Activated T-cell treated with anti-CD3 and anti-CD28 coated beads, Interleukin-2, amount 50 U/mL, for 72 hours (primary cell): ENCODE measurements around the gene DENND1B. TPM values are rescaled to one million over a fixed set of nuclear protein-coding genes. Genes with fewer than 3 reads are reported as not detected.
A peak's percentile ranks its signal among the peaks of the same experiment; 100 is the strongest.

Experiments used
- ATAC-seq, 2 donors: fragments of 150-1000 bp; cut with Tn5 transposase; replicated peaks in 1 of 2; 2 replicates each; pipeline ENCODE4 v1.10.0; 2021; ENCODE audit warnings: moderate library complexity in 2 of 2, mild to moderate bottlenecking in 1 of 2
- DNase-seq, 2 donors: peaks; one replicate each; pipeline ENCODE4 v3.0.0; 2021 to 2022; ENCODE audit warnings: mixed read lengths in 1 of 2
- H3K27ac Mint-ChIP-seq: one replicate; pipeline ENCODE4 v1.8.0; 2022; ENCODE audit warnings: mild to moderate bottlenecking, moderate library complexity, mixed read lengths
- H3K27me3 Mint-ChIP-seq: one replicate; pipeline ENCODE4 v1.8.0; 2022; ENCODE audit warnings: low read depth, mixed read lengths
- H3K36me3 Mint-ChIP-seq, 2 donors: one replicate each; pipeline ENCODE4 v1.8.0; 2022; ENCODE audit warnings: mixed read lengths in 2 of 2, mild to moderate bottlenecking in 1 of 2; ENCODE audit not compliant: insufficient read depth in 2 of 2
- H3K4me1 Mint-ChIP-seq: one replicate; pipeline ENCODE4 v1.8.0; 2022; ENCODE audit warnings: low read depth, mixed read lengths
- H3K4me3 Mint-ChIP-seq, 2 donors: one replicate each; pipeline ENCODE4 v1.8.0; 2022; ENCODE audit warnings: mild to moderate bottlenecking in 2 of 2, mixed read lengths in 2 of 2, moderate library complexity in 2 of 2
- H3K9me3 Mint-ChIP-seq, 2 donors: one replicate each; pipeline ENCODE4 v1.8.0; 2022; ENCODE audit warnings: mixed read lengths in 2 of 2
- total RNA-seq, 2 donors: library from RNA; stranded (reverse); gene quantifications; one replicate each; pipeline ENCODE4 v1.2.3, GENCODE V29; 2022

Gene DENND1B
- total RNA-seq, 2 donors from 2014 or later, result 17.7 to 19.9 TPM

- peaks cover 11 to 30% of the 10 kb centered on the region in 2 donors for H3K36me3 Mint-ChIP-seq
- H3K27me3 Mint-ChIP-seq, result peaks cover 6% of the 10 kb centered on the region
- H3K4me1 Mint-ChIP-seq, result no peaks in the 10 kb centered on the region
- no peak overlapping the region for H3K27ac Mint-ChIP-seq
- DNase-seq (no peak), ATAC-seq (no peak)
- no peak overlapping the region for H3K4me3 Mint-ChIP-seq
- peaks cover 18 to 19% of the 10 kb centered on the region in 2 donors for H3K9me3 Mint-ChIP-seq
Observed at GRCh38 chr1:197798492-197798891, 23.2 kb upstream of the DENND1B start.

- DNase-seq (no peak), ATAC-seq (no peak)
- Mint-ChIP-seq H3K27me3 (peaks cover 6% of the 10 kb centered on the region), H3K4me3 (no peak overlapping the region), H3K27ac (no peak overlapping the region), H3K36me3 (peaks cover 11 to 30% of the 10 kb centered on the region in 2 donors), H3K4me1 (no peaks in the 10 kb centered on the region), H3K9me3 (peaks cover 18 to 19% of the 10 kb centered on the region in 2 donors)
Observed at GRCh38 chr1:197797010-197797409, 21.7 kb upstream of the DENND1B start.

DNA sequence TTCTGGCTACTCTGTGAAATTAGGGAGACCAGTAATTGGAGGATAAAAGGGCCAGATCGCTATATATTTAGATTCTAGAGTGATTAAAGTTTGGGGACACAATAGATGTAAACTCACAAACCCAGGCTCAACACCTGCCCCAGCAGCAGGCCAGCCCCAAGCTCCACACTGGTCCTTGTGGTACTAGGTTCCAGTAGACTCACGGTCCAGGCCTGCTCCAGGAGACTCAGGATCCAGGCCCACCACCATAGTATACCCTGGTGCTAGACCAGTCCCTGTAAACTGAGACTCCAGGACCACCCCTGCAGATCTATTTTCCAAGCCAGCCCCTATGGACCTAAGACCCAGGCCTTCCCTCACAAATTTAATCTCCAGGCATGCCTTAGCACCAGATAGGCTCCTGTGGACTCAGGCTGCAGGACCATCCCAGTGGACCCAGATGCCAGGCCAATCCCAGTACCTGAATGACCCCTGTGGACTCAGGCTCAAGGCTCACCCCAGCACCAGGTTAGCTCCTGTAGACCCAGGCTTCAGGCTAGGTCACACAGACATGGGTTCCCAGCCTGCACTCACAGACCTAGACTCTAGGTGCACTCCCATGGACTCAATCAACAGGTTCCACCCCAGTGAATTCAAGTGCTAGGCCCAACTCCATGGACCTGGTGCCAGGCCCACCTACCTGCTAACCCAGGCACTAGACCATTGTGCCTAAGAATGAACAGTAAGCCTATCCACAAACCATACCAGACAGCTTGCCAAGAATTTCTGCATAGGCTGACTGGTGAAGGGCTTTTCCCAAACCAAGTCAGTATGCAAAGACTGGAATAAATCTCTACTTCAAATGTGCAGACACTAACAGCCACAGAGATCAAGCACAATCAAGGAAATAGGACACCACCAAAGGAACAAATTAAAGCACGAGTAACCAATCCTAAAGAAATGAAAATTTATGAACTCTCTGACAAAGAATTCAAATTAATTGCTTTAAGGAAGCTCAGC, 13.8 kb upstream of the DENND1B start:
- Mint-ChIP-seq H3K4me1 (no peaks in the 10 kb centered on the region), H3K4me3 (no peak overlapping the region), H3K27ac (no peak overlapping the region), H3K9me3 (no peaks in the 10 kb centered on the region), H3K36me3 (no peaks in the 10 kb centered on the region), H3K27me3 (no peaks in the 10 kb centered on the region)
- DNase-seq (no peak), ATAC-seq (peak in 1 of 2 donors; percentile 19)

- Mint-ChIP-seq H3K4me1 (no peaks in the 10 kb centered on the region), H3K27me3 (no peaks in the 10 kb centered on the region), H3K36me3 (no peaks in the 10 kb centered on the region), H3K27ac (no peak overlapping the region), H3K9me3 (no peaks in the 10 kb centered on the region), H3K4me3 (no peak overlapping the region)
- DNase-seq (no peak), ATAC-seq (peak in 1 of 2 donors; percentile 13)
Observed at GRCh38 chr1:197787623-197788536, 12.6 kb upstream of the DENND1B start.

DNA sequence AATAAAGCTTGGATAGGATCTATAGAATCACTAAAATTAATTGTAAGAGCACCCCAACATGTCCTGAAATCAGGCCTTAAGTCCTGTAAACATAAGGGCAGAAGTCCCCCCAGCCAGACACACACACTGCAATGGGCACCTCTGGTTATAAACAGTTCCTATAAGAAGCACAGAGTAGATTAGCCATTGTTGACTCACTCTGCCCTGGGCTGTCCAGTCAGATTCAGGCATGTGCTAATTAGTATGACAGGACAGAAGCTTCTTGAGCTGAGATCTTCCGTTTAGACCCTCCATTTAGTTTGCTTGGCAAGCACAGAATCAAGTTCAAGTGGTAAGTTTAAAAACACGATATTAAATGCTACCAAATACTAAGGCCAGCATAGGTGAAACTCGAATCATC, 11.8 kb upstream of the DENND1B start:
- DNase-seq, result no peak
- H3K36me3 Mint-ChIP-seq, result no peaks in the 10 kb centered on the region
- no peaks in the 10 kb centered on the region for H3K4me1 Mint-ChIP-seq
- H3K9me3 Mint-ChIP-seq, result no peaks in the 10 kb centered on the region
- no peak overlapping the region for H3K4me3 Mint-ChIP-seq
- no peak overlapping the region for H3K27ac Mint-ChIP-seq
- no peak for ATAC-seq
- no peaks in the 10 kb centered on the region for H3K27me3 Mint-ChIP-seq

DNA sequence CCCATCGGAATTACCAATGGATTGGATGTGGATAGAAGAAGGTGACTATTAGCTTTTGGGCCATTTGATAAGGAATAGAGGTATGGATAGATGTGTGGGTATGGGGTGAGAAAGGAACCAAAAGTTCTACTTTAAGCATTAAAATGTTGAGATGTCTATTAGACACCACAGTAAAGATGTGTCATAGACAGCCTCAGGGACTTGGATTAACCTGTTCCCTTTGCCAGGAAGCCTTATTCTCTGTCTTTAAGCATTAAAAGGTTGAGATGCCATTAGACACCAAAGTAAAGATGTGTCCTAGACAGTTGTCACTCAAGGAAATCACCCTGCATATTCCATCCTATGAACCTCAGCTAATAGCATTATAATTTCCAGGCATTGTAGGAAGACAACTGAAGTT, 11.0 kb upstream of the DENND1B start:
- no peaks in the 10 kb centered on the region for H3K36me3 Mint-ChIP-seq
- DNase-seq (no peak), ATAC-seq (no peak)
- H3K27me3 Mint-ChIP-seq, result no peaks in the 10 kb centered on the region
- H3K27ac Mint-ChIP-seq, result peak overlapping the region; percentile 16
- H3K4me3 Mint-ChIP-seq, result no peak overlapping the region
- no peaks in the 10 kb centered on the region for H3K9me3 Mint-ChIP-seq
- no peaks in the 10 kb centered on the region for H3K4me1 Mint-ChIP-seq

DNA sequence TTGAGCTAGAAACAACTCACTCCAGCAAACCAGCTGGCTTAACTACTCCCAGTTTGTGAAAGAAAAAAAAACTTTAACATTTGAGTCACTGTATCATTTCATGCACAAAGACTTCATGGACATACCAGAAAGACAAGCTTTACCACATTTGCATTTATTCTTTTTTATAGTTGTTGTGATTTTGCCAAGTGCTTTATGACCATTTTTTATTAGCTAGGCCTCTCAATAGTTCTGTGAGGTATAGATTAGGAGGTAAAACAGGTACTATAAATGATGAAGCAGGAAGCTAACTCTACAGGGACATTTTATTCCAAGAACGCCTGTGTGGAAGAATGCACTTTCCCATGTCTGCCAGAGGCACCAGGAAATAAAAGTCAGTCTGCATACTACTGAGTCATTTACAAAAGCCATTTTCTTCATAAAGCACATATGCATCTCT, 8.2 kb upstream of the DENND1B start:
- H3K27ac Mint-ChIP-seq, result no peak overlapping the region
- no peaks in the 10 kb centered on the region for H3K27me3 Mint-ChIP-seq
- no peaks in the 10 kb centered on the region for H3K36me3 Mint-ChIP-seq
- H3K9me3 Mint-ChIP-seq, result no peaks in the 10 kb centered on the region
- no peak overlapping the region for H3K4me3 Mint-ChIP-seq
- no peak for ATAC-seq
- DNase-seq, result no peak
- peaks cover 9% of the 10 kb centered on the region for H3K4me1 Mint-ChIP-seq

GRCh38 chr1:197782722-197783360, 7.6 kb upstream of the DENND1B start:
- H3K36me3 Mint-ChIP-seq, result no peaks in the 10 kb centered on the region
- no peaks in the 10 kb centered on the region for H3K9me3 Mint-ChIP-seq
- H3K27ac Mint-ChIP-seq, result peak overlapping the region; percentile 43
- ATAC-seq, result no peak
- no peaks in the 10 kb centered on the region for H3K27me3 Mint-ChIP-seq
- H3K4me3 Mint-ChIP-seq, result no peak overlapping the region
- no peak for DNase-seq
- H3K4me1 Mint-ChIP-seq, result peaks cover 16% of the 10 kb centered on the region

DNA sequence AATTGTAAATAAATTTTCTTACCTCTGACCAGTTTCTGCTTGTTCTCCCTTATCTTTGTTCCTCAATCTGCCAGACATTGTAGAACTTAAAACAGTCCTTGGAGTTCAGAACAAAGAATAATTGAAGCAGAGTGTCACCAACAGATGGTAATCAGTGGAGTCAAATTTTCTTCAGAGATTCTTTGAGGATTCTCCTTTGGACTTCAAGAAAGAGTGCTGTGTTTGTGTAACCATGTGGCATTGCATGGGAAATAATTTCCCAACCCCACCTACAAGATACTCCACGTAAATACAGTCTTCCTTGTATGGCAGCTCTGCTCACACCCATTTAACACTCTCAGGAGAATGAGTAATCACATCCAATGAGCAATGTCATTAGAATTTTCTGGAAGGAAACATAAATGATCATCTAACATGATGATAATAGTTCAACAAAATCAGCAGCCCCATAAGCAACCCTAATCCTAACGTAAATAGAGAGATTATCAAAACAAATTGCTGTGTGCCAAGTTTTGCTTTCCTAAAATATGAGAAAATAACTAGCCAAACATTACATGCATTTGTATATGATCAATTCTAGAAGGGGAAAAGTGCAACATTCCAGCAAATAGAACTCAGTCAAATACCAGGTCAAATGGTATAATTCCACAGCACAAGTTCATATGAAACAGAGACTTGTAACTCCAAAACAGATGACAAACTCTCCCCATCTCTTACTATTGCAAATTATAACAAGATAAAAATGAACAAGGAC, 6.9 kb upstream of the DENND1B start:
- Mint-ChIP-seq H3K36me3 (no peaks in the 10 kb centered on the region), H3K27ac (no peak overlapping the region), H3K27me3 (no peaks in the 10 kb centered on the region), H3K4me1 (peaks cover 23% of the 10 kb centered on the region), H3K4me3 (no peak overlapping the region), H3K9me3 (no peaks in the 10 kb centered on the region)
- ATAC-seq (no peak), DNase-seq (no peak)

- peaks cover 39% of the 10 kb centered on the region for H3K4me1 Mint-ChIP-seq
- ATAC-seq, result no peak
- DNase-seq, result no peak
- H3K27me3 Mint-ChIP-seq, result no peaks in the 10 kb centered on the region
- no peaks in the 10 kb centered on the region for H3K9me3 Mint-ChIP-seq
- no peak overlapping the region for H3K4me3 Mint-ChIP-seq
- H3K27ac Mint-ChIP-seq, result no peak overlapping the region
- no peaks in the 10 kb centered on the region for H3K36me3 Mint-ChIP-seq
Observed at GRCh38 chr1:197779921-197780320, 4.6 kb upstream of the DENND1B start.

DNA sequence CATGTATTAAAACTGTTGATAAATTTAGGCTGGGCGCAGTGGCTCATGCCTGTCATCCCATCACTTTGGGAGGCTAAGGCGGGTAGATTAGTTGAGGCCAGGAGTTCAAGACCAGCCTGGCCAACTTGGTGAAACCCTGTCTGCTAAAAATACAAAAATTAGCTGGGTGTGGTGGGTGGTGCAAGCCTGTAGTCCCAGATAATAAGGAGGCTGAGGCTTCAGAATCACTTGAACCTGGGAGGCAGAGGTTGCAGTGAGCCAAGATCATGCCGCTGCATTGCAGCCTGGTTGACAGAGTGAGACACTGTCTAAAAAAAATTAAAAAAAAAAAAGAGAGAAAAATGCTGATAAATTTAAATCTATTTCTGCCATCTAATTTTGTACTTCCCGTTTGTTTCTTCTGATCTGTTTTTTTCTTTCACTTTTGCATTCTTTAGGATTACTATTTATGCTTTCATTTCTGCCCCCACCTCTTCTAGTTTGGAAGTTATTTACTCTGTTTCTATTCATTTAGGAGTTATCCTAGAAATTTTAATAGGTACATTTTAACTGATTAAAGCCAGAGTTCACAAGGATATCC, 3.2 kb upstream of the DENND1B start:
- no peaks in the 10 kb centered on the region for H3K36me3 Mint-ChIP-seq
- DNase-seq, result no peak

More for the DNA sequence above, 3.2 kb upstream of the DENND1B start:
- Mint-ChIP-seq H3K27me3 (no peaks in the 10 kb centered on the region), H3K4me3 (peak overlapping the region; percentile 60 to 80), H3K27ac (peak overlapping the region; percentile 43), H3K9me3 (no peaks in the 10 kb centered on the region), H3K4me1 (peaks cover 50% of the 10 kb centered on the region)
- ATAC-seq, result no peak
